ENCODE measurements around the gene FOXN3.

FOXN3 gene

DNA sequence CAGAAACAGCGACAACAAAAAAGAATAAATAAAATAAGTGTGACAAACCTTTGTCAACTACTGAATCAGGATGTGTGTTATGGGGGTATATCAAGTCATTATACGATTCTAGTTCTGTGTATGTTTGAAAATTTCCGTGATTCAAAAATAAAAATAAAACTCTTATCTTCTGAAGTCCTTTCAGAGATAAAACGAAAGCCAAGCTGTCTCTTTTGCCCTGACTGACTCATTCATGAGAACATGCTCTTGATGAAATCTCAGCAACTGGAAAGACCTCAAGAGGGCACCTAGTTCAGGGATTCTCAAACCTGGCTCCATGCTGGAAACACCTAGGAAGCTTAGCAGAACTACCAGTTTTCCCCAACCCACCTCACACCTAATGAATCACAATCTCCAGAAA, 9.2 kb downstream of the FOXN3 start:
- DNase-seq = no peak

GRCh38 chr14:89406941-89407340, 10.1 kb downstream of the FOXN3 start:
- no peak for DNase-seq

DNA sequence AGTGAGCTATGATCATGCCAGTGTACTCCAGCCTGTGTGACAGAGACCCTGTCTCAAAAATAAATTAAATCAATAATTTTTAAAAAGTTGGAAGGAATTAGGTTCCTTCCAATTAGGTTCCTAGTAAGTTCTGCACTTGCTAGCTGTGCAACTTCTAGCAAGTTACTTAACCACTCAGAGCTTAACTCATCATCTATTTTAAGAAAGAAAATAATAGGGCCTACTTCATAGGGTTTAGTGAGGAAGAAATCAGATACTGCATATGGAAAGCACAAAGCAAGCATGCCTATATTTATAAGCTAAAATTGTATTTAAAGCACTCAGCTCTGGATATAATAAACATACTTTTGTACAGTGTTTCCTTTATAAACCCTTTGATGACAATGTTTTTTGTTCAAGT, 10.7 kb downstream of the FOXN3 start:
- DNase-seq = no peak

GRCh38 chr14:89405712-89406111, 11.3 kb downstream of the FOXN3 start:
- no peak for DNase-seq

- DNase-seq = no peak
Observed at GRCh38 chr14:89402363-89402762, 14.7 kb downstream of the FOXN3 start.

GRCh38 chr14:89401761-89402160, 15.3 kb downstream of the FOXN3 start:
- DNase-seq = no peak

DNA sequence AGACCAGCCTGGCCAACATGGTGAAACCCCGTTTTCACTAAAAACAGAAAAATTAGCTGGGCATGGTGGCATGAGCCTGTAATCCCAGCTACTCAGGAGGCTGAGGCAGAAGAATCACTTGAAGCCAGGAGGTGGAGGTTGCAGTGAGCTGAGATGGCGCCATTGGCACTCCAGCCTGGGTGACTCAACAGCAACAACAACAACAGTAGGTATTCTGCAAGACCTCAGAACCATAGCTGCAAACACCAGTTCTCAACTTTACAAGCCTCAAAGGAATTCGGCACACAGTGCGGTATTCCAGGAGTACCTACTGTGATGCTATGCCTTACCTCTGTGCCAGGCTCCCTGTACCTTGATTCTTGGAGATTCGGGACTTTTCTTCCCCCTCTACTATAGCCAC, 15.8 kb downstream of the FOXN3 start:
- DNase-seq = no peak

DNA sequence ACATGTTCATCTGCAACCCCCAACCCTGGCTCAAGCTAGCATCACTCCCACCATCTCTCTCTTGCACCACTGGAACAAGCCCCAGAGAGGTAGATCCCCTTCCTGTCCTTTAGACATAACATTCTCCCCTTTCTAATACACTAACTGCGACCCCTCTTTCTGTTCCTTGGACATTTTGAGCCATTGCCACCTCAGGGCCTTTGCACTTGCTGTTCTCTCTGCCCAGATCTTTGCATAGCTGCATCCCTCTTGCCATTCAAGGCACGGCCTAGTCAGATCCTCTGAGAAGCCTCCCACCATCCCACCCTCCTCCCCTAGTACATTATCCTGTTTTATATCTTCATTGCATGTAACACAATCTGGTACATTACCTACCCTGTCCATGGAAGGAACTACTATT, 16.5 kb downstream of the FOXN3 start:
- no peak for DNase-seq

DNA sequence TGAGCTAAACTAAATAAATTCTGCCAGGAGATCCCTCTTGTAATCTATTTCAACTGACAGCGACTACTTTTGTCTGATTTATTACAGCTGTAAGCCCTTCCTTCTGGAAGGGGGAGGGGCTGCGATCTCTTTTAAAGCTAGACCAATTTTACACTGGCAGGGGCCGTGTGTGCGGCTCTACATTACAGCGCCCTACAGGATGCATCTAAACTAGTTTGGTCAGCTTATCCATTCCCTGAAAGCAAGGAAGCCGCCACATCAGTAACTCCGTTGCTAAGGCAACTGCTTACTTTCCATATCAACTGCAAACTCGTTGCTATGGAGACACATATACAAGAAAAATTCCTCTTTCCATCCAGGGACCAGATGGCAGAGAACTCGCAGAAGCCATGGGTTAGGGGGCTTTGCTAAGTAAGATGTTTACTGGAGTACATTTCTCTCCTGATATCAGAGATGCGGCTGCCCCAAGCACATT, 17.4 kb downstream of the FOXN3 start:
- no peak for DNase-seq

DNA sequence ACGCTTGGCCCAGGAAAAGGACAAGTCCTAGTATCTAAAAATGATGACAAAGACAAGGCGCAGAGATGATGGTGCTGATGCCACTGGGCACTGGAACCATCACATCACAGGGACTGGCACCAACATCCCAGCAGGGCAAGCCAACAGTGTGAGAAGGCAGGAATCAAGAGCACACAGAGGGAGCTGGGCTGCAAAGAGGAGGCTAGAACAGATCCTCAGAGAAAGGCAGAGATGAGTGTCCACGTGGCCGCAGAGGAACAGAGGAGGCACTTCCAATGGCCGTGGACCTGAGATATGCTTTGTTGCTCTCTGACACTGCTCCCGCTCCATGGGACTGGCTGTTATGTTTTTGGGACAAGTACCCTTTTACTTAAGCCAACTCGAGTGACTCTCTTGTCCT, 17.9 kb downstream of the FOXN3 start:
- DNase-seq = no peak

- DNase-seq = no peak
Observed at GRCh38 chr14:89397569-89398230, 19.3 kb downstream of the FOXN3 start.

DNA sequence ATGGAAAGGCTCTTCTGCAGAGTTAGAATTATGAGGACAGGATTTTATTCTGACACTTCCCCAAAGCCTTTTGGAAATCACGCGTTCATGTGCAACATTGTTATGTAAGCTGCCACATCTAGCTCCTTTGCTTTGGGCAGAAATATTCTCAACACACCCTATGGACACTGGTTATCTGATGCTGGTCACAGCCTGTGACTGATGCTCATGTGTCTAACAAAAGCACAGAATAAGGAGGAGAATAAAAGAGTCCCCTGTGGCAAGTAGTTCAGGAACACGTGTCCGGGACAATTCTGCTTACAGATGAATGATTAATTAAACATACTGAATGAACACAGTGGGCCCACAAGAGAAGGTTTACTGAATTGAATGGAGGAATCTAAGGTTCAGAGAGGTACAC, 22.1 kb downstream of the FOXN3 start:
- no peak for DNase-seq

DNA sequence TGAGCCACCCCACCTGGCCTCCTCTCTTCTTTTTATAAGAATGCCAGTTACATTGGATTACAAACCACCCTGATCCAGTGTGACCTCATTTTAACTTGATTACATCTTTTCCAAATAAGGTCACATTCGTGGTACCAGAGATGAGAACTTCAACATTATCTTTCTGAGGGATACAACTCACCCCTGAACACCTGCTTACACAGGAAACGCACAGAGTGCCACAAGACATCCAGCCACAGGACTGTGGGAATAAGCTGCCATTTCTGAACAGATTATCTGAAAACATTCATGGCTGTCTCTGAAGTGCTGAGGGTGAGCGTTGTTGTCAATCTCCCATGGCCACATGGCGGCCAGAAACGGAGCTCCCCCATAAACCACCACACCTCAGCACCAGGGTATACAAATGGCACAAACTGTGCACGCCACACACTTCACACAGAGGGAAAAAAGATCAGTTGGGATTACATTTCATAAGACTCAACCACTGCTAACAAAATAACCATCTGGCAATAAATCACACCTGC, 23.7 kb downstream of the FOXN3 start:
- DNase-seq = no peak

DNA sequence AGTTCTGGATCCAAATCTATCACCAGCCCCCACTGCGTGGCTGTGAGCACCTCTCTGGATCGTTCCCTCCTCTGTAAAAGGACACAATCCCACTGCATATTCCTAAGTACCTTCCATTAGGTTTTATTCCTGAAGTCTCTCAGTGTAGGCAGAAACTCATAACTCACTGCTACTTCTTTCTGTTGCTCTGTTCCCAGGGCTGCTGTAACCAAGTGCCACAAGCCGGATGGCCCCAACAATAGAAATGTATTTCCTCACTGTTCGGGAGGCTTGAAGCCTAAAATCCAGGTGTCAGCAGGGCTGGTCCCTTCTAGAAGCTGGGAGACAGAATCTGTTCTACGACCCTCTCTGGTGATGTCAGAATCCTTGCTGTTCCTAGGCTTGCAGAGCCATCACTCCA, 24.9 kb downstream of the FOXN3 start:
- no peak for DNase-seq

DNA sequence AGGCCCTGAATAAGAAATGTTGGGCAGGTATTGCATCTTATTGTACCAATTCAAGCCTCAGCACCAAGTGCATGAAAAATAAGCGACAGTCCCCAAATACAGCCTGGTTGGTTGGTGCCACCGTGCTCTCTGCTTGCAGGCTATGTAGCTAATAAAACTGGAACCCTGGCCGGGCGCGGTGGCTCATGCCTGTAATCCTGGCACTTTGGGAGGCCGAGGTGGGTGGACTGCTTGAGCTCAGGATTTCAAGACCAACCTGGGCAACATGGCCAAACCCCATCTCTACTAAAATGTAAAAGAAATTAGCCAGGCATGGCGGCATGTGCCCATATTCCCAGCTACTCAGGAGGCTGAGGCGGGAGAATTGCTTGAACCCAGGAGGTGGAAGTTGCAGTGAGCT, 25.5 kb downstream of the FOXN3 start:
- no peak for DNase-seq

- DNase-seq = no peak
Observed at GRCh38 chr14:89391123-89391522, 25.9 kb downstream of the FOXN3 start.

DNA sequence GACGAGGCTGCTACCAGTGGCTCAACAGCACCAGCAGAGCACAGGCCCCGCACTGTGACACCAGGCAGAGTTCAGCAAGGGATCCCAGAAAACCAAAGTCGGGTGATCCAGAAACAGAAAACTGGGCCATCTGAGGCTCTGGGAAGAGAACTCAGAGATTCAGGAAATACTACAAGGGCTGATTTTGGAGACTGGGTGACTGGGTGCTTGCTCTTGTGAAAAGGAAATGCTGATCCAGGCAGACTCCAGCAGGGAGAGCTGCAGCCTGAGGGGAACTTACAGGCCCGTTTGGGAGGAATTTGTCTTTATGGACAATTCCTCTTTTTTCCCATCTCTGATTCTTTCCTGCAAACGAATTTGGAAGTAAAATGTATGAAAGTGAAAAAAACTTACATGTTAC, 28.2 kb downstream of the FOXN3 start:
- DNase-seq = no peak

DNA sequence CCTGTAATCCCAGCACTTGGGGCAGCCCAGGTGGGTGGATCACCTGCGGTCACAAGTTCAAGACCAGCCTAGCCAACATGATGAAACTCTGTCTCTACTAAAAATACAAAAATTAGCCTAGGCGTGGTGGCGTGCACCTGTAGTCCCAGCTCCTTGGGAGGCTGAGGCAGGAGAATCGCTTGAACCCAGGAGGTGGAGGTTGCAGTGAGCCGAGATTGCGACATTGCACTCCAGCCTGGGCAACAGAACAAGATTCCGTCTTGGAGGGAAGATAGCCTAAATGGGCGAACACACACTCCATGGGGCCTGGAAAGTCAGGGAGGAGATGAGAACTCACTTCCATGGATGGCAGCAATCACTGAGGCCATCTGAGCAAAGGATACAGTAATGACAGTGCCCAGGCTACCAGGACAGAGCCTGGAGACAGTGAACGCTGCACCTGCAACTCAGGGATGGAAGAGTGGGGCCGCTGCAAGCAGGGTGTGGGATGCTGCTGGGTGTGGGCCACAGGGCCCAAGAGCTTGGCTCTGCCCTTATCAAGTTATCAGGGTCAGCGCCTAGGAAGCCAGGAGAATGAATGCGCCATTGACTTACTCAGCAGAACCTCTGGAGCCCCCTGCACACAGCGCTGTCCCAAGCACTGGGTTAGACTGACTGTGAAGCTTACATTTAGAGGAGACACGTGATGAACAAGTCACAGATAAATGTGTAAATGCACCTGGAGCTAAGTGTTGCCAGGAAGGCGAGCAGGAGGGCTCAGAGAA, 28.9 kb downstream of the FOXN3 start:
- no peak for DNase-seq

DNA sequence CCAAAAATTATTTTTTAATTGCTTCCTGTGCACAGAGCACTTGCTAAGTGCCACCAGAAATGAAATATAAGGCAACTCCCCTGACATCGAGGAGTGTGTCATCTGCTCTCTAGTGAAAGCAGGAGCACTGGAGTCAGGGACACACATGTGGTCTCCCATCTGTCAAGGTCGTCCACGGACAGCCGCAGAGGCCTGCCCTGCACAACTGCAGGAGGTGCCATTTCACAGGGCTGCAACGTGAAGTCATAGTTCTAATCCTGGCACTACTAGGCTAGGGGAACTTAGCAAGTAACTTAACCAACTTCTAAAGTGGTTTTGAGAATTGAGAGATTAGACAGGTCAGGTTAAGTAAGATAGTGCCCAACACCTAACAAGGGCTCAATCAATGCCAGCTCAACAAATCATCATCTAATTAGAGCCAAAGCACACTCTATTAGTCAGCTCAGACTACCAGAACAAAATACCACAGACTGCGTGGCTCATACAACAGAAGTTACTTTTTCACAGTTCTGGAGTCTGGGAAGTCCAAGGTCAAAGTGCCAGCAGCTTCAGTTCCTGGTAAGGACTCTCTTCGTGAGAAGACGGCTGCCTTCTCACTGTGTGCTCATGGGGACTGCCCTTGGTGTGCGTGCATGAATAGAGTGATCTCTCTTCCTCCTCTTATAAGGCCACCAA, 30.7 kb downstream of the FOXN3 start:
- DNase-seq = no peak

DNA sequence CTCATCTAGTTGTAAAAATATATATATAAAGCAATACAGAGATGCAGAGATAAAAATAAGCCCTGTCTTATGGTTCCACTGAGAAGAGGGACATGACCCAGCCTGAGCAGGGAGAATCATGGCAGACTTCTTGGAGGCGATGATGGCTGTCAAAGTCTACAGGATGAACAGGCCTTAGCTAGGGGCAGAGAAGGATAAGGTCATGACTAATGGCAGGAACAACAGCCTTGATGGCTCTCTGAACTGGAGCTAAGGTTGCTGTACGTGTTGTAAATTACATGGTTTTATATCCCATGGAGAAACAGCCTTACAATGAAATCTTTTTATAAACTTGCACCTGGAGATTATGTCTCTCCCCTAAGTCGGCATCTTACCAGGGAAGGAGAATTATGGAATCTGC, 32.4 kb downstream of the FOXN3 start:
- no peak for DNase-seq

DNA sequence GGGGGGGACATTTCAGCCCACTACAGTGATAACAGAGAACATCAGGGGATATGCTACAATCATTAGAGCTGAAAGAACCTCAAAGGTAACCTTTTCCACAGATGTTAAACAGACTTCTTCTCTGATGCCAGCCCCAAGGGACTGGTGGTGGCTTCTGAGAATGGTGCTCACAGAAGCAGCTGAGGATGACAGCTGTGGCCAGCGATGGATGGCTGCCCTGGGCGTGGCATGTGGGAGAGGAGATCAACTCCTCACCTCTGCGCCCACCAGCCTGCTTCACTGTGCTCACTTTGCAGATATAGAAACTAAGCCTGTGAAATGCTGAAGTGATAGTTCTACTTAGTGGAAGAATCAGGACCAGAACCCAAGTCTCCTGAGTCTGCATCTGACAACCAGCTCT, 33.0 kb downstream of the FOXN3 start:
- no peak for DNase-seq

- DNase-seq = no peak
Observed at GRCh38 chr14:89382901-89383845, 33.9 kb downstream of the FOXN3 start.

DNA sequence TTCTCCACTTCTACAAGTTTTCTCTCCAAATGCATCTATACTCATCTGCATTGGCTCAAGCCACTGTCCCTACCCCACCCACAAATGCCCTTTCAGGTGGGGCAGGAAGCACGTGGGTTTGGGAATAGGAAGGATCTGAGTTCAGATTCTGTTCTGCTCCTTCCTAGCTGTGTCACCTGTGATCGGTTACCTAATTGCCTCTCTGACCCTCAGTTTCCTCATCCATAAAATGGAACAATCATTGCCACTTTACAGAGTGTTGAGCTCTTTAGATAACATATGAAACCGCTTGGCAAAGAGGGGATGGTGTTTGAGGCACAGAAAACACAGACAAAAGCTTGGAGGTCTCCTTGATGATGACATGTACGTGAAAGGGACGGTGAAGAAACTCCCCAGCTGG, 34.5 kb downstream of the FOXN3 start:
- DNase-seq = no peak
